OCI-LY1 (cell line): Measurements from ENCODE around the gene FAAP100.

Experiments used
- CTCF ChIP-seq: fragments of 200-600 bp; sonication (generic), shearing (Covaris generic); IDR thresholded peaks from 2 replicates; pipeline ENCODE4 v1.5.1; 2017; ENCODE audit warnings: mild to moderate bottlenecking, antibody characterized with exemption, low read length, moderate library complexity, mixed read lengths
- EZH2 ChIP-seq: fragments of 200-600 bp; sonication (generic), shearing (Covaris generic); IDR thresholded peaks from 2 replicates; pipeline ENCODE4 v1.8.0; 2017; ENCODE audit warnings: borderline replicate concordance, mixed run types, mild to moderate bottlenecking, antibody characterized with exemption, low read length, moderate library complexity, mixed read lengths

- TF ChIP-seq CTCF: no peak
- TF ChIP-seq EZH2: no peak
Measured at GRCh38 chr17:81589612-81590011, 37.5 kb upstream of the FAAP100 start.
